Glomerular visceral epithelial cell (primary cell): ENCODE results near the gene SDK2.

Source experiments
- DNase-seq: peaks from one replicate; pipeline ENCODE4 v3.0.0-alpha.2; 2016; ENCODE audit errors: extremely low spot score

The SDK2 gene, protein sequence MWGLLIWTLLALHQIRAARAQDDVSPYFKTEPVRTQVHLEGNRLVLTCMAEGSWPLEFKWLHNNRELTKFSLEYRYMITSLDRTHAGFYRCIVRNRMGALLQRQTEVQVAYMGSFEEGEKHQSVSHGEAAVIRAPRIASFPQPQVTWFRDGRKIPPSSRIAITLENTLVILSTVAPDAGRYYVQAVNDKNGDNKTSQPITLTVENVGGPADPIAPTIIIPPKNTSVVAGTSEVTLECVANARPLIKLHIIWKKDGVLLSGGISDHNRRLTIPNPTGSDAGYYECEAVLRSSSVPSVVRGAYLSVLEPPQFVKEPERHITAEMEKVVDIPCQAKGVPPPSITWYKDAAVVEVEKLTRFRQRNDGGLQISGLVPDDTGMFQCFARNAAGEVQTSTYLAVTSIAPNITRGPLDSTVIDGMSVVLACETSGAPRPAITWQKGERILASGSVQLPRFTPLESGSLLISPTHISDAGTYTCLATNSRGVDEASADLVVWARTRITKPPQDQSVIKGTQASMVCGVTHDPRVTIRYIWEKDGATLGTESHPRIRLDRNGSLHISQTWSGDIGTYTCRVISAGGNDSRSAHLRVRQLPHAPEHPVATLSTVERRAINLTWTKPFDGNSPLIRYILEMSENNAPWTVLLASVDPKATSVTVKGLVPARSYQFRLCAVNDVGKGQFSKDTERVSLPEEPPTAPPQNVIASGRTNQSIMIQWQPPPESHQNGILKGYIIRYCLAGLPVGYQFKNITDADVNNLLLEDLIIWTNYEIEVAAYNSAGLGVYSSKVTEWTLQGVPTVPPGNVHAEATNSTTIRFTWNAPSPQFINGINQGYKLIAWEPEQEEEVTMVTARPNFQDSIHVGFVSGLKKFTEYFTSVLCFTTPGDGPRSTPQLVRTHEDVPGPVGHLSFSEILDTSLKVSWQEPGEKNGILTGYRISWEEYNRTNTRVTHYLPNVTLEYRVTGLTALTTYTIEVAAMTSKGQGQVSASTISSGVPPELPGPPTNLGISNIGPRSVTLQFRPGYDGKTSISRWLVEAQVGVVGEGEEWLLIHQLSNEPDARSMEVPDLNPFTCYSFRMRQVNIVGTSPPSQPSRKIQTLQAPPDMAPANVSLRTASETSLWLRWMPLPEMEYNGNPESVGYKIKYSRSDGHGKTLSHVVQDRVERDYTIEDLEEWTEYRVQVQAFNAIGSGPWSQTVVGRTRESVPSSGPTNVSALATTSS (N-terminal part only)

DNA sequence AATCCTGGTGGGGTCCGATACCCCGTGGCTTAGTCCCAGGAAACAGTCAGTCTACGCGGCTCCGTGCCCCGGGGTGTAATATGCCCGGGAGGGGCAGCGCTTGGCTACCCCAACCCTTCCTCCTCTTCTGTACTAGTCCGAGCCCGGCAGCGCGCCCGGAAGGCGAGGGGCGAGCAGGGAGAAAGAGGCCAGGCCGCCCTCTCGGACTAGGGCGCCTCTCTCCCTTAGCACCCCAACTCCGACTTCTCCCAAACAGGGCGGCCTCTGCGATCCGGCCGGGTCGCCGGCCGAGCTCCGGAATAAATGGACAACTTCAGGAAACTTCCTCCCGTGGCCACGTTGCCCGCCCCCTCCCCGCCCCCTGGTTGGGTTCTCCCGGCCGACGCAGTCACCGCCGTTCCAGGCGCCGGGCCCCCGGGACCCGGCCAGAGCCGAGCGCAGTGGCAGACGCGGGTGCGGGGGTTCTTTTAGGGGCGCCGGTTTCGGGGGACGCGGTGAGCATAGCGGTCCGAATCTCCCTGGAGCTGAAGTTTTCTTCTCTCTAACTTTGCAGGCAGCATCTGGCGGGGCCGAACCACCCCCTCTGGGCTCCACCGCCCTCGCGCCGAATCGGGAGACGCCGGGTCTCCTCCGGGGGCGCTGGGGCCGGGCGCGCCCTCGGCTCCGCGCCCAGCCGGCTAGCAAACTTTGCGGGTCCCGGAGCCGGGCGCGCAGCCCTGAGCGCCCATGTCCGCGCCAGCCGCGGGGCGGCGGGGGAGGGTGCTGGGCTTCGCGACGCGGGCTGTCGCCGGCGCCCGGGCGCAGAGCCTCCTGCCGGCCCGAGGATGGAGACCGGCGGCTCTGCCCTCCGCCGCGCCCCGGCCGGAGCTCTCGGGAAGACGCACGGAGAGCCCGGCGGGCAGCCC lies at the start of gene SDK2:
SDK2 (minus strand) TSS at position 301 of the 905 bp plus-strand sequence. CDS start 357 bp downstream, outside the sequence.
- no peak for DNase-seq

GRCh38 chr17:73693071-73693470 lies 48.8 kb upstream of the SDK2 start:
- DNase-seq = no peak

DNA sequence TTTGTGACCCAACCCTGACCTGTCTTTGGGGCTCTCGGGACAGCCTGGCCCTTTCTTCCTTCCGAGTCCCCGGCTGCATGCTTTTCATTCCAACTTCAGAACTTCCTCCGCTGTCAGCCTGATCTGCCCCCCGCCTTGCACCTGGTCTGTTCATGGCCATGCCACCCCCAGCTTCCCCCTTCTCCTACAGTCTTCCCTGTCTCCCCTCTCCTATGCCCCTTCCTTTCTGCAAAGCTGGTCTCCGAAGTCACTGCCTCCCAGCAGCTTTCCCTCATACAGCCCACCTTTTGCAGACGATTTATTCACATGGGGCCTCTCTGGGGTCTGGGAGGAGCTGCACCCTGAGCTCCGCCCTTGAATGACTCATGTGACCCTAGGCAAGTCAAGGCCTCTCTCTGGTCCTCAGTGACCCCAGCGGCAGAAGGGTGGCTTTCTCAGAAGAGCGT lies 47.1 kb upstream of the SDK2 start:
- no peak for DNase-seq

GRCh38 chr17:73690676-73691075 lies 46.4 kb upstream of the SDK2 start:
- DNase-seq = no peak

DNA sequence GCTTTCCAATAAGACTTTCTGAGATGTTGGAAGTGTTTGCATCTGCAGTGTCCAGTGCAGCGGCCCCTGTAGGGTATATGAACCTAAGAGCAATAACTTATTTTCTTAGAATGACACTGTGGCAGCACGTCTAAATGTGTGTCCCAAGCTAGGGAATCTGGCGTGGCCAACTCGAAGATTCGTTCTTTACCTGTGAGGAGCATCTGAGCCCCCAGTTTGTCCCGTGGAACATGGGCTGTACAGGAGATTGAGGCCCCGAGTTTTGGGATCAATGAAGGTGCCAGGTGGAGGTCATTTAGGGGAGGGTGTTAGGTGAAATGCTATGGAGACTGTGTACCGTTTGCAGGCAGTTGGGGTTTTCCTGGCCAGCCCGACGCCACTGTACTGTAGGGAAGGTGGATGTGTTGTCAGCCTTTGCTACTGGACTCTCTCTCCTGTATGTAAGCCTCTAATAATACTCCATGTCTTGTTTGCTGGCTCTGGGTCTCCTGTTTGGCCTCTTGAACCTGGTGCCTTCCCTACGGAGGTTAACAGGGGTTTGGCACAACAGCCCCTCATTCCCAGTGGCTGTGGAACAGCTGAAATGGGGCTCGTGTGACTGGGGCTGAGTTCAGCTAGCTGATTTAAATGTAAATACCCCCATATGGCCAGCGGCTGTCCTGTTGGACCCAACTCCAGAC lies 45.5 kb upstream of the SDK2 start:
- no peak for DNase-seq

DNA sequence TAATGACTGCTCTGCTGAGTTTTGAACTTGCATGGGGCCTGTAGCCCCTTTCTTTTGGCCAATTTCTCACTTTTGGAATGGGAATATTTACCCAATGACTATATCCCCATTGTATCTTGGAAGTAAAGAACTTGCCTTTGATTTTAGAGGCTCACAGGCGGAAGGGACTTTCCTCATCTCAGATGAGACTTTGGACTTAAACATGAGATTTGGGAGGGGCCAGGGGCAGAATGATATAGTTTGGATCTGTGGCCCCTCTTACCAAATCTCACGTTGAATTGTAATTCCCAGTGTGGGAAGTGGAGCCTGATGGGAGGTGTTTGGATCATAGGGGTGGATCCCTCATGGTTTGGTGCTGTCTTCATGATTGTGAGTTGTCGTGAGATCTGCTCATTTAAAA lies 42.7 kb upstream of the SDK2 start:
- no peak for DNase-seq

DNA sequence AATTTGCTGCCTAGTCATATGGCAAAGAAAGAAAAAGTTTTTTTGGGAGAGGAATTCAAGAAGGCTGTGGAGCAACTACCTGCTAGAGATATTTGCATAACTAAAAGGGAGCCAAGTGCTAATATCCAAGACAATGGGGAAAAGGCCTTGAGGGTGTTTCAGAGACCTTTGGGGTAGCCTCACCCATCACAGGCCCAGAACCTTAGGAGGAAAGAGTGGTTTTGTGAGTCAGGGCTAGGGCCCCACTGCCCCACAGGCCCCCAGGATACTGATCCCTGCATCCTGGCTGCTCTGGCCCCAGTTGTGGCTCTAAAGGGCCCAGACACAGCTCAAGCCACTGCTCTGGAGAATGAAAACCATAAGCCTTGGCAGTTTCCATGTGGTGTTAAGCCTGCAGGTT lies 41.9 kb upstream of the SDK2 start:
- no peak for DNase-seq

DNA sequence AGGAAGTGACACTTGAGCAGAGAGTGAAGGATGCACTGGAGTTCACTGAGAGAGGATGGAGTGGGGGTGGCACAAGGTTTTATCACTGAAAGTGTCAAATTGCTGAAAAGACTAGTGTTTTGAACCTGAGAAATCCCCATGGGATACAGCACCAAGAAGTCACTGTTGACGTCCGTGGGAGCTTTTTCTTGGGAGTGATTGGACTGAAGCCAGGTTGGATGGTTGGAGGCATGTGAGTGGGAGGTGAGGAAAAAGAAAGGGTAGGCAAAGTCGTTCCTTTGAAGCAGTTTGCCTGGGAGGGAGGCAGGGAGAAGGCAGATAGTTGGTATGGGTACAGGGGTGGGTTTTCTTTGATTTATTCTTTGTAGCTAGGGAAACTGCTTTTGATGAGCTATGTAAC lies 39.9 kb upstream of the SDK2 start:
- no peak for DNase-seq

GRCh38 chr17:73683771-73684170 lies 39.5 kb upstream of the SDK2 start:
- DNase-seq = no peak

GRCh38 chr17:73681946-73682345 lies 37.7 kb upstream of the SDK2 start:
- no peak for DNase-seq

- no peak for DNase-seq
Observed at GRCh38 chr17:73679476-73679875, 35.2 kb upstream of the SDK2 start.

DNA sequence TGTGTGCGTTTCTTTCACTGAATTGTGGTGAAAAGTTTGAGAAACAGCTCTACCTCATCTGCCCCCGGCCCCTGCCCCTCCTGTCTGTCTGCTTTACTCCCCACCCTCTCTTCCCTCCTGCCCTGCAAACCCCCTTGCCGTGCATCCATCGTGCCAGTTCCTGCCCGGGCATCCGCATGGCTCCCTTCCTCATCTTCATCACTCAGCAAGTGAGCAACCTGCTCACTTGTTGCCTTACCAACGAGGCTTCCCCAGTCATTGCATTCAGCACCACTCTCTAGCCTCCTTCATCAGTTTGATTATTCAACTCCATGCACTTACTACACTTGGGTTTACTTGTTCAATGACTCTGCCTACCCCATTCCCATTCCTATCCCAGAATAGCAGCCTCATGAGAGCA lies 34.8 kb upstream of the SDK2 start:
- DNase-seq = no peak

DNA sequence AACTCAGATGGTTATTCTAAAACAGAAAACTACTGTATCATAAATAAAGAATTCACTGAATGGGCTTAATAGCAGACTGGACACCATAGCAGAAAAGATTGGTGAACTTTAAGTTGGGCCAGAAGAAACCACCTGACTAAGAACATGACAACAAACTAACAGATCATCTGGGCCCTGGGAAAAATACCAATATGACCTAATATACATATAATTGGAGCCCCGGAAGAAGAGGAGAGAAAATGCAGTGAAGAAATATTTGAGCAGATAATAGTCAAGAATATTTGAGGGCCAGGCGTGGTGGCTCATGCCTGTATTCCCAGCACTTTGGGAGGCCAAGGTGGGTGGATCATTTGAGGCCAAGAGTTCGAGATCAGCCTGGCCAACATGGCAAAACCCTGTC lies 25.5 kb upstream of the SDK2 start:
- no peak for DNase-seq

DNA sequence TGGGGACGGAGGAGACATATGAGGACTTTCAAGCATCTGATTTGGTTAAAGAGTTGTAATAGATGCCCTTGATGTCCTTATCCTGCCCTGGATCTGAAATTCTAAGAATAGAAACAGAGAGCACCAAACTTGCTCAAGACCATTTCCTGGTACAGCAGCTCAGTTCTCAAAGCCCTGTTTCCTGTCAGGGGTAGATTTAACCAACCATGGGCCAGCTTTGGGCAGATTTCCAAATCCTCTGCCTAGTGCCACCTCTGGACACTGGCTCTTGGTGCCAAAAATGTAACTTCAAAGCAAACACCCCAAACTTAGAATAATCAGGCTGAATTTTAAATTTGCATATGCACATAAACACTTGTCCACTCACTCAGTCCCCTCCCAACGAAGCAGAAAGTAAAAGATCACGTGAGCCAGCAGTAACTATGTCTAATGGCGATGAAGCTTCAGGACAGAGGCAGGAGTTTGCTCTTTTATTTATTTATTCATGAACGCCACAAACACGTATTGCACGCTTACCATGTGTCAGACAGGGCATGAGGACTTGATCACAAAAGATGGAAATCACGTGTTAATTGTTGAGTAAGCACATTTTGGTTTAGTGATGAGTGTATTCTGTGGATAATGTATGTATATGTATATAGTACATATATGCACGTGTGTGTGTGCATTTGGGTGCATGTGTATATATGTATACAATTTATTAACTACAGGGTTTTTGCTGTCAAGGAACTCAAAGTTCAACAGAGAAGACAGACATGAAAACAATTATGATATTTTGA lies 23.1 kb upstream of the SDK2 start:
- DNase-seq = no peak

DNA sequence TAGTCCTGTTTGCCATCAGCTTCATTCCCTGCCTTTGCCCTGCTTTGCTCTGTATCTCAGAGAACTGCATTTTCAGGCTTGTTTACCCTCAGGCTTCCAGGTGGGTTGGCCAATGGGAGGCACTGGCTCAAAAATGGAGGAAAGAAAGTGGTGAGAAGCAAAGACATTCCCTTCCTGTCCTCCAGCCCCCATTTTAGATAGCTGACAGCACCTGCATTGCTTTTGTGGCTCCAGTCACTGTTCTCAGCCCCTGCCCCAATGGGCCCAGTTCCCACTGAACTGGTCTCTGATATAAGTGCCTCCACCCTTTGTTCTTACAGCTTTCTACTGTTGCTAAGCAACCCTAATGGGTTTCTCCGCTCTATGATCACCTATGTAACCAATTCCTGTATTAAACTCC lies 19.4 kb upstream of the SDK2 start:
- DNase-seq = no peak

DNA sequence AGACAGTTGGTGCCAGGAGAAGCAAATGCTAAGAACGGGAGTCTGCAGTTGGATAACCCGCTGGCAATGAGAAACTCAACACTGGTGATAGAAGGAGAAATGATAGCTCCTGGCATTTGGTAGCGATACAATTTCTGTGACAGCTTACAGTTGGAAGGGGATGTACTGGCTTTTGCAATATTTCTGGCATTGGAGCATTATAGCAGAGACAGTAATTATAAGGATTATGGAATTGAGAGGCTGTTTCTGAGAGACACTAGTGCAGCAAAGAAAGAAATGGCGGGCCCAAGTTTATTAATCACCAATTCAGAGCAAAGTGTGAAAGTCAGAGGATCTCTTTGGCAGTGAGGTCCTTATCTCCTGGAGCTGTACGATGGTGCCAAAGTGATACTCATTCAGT lies 16.1 kb upstream of the SDK2 start:
- DNase-seq = no peak

- DNase-seq = no peak
Observed at GRCh38 chr17:73658821-73659515, 14.7 kb upstream of the SDK2 start.

DNA sequence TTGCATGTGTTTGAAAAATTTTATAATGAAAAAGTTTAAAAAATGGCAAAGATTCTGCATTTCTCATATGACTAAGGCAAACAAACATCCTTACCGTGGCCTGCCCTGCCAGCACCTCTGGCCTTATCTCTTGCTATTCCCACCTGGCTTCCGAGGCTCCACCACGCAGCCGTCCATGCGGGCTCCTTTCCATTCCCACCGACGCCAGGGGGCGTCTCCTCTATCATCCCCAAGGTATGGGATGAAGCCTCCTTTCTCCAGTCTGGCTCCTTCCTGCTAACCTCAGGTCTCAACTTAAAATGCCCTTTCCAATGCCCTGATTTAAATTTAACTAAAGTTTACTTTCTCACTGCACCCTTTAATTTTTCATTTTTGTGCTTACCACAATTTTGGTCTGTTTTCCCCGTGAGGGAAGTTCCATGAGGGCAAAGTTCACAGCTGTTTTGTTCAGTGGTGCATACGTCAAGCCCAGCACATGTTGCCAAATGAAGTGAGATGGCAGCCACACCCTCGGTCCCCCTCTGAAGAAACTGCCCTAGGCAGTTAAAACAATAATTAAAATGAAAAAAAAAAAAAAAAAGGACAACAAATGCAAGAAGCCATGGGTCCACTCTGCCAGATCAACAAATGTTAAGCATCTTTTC lies 13.3 kb upstream of the SDK2 start:
- peak; percentile 11 for DNase-seq

DNA sequence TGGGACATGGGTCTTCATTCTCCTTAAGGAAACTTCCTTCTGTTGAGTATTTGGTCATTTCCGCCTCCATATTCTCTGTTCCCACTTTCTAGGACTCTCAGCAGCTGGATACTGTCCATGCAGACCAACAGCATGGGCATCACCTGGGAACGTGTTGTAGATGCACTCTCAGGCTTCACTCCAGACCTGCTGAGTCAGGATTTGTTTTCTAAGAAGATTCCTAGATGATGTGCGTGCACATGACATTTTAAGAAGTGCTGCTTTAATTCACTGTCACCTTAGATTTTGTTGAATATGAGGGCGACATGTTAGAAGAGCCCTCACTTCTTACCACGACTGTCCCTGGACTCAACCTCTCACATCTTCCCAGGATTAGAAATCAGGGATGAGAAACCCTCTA lies 10.0 kb upstream of the SDK2 start:
- DNase-seq = no peak
